Hepatocyte (in vitro differentiated cells): ENCODE measurements around the gene MBOAT2.
"Not testable (repeated sequence)": the region's sequence is repeated elsewhere in the genome, so short reads cannot be mapped to it uniquely, and the experiment has no call there.

ENCODE experiments used
- EZH2 ChIP-seq: fragments of 200-600 bp; sonication (generic); IDR thresholded peaks from 2 replicates; pipeline ENCODE4 v1.6.1; 2016; ENCODE audit warnings: antibody characterized with exemption, mild to moderate bottlenecking, borderline replicate concordance
- EZH2phosphoT487 ChIP-seq: fragments of 200-600 bp; sonication (generic); IDR thresholded peaks from one replicate; pipeline ENCODE4 v1.6.1; 2018; ENCODE audit warnings: antibody characterized with exemption, mild to moderate bottlenecking, low read depth, moderate library complexity; ENCODE audit not compliant: unreplicated experiment, severe bottlenecking
- TF ChIP-seq, protein P1 (sequence below): fragments of 200-600 bp; sonication (generic); IDR thresholded peaks from 2 replicates; pipeline ENCODE4 v1.5.1; 2016; ENCODE audit warnings: antibody characterized with exemption, mild to moderate bottlenecking; ENCODE audit not compliant: poor library complexity

DNA sequence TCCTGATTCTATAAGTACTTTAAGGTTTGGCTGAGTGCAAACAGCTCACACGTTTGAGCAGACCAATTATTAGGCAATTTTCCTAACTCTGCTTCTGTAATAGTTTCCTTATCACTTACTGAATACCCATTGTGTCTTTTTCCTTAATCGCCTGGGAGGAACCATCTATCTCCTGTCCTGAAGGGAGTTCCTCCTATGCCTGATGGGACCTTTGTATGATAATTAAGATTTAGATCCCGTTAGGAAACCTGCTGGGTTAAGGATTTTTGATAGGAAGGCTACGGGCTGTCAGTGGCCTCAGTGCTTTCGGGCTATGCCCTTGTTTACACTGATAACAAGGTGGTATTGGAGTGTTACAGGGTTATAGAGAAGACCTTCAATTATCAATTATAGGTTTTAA is 106.8 kb downstream of the MBOAT2 start:
- TF ChIP-seq, protein P1, sequence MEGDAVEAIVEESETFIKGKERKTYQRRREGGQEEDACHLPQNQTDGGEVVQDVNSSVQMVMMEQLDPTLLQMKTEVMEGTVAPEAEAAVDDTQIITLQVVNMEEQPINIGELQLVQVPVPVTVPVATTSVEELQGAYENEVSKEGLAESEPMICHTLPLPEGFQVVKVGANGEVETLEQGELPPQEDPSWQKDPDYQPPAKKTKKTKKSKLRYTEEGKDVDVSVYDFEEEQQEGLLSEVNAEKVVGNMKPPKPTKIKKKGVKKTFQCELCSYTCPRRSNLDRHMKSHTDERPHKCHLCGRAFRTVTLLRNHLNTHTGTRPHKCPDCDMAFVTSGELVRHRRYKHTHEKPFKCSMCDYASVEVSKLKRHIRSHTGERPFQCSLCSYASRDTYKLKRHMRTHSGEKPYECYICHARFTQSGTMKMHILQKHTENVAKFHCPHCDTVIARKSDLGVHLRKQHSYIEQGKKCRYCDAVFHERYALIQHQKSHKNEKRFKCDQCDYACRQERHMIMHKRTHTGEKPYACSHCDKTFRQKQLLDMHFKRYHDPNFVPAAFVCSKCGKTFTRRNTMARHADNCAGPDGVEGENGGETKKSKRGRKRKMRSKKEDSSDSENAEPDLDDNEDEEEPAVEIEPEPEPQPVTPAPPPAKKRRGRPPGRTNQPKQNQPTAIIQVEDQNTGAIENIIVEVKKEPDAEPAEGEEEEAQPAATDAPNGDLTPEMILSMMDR, result not testable (repeated sequence)
- not testable (repeated sequence) for TF ChIP-seq EZH2phosphoT487, EZH2
